ENCODE measurements around the gene KCNK5. TPM values are rescaled to one million over a fixed set of nuclear protein-coding genes. Genes with fewer than 3 reads are reported as not detected.

The KCNK5 gene
- total RNA-seq, 2 donors from 2014 or later = 26.9 to 39.6 TPM

DNA sequence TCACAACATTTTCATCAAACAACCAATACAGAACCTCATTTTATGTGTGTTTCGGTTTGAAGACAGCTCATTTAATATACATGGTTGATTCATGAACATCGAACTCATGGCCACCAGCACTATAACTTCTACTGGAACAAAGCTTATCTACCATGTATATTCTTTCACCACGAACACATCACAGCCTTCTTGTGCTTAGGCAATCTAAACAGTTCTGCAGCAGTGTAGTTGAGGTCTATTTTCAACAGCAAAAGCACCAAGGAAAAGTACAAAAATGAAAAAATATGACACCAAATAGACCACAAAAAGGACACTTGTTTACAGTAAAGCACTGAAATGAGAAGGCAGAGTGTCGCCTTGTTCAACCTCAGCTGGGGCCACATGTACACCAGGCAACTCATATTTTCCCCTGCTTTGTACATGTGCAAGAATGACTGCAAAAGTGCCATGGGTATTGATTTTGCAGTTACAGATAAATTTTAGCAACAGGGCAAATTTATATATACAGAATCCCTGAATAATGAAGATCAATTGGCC, 25.8 kb upstream of the KCNK5 start:
- Histone ChIP-seq H3K27ac (no peak overlapping the region), H3K4me1 (no peaks in the 10 kb centered on the region), H3K27me3 (no peaks in the 10 kb centered on the region), H3K4me3 (no peak overlapping the region), H3K36me3 (no peaks in the 10 kb centered on the region), H3K9ac (ENCODE audit: low read depth in 2 of 2, low read length in 2 of 2) (no peak overlapping the region), H3K9me3 (no peaks in the 10 kb centered on the region)
- intact Hi-C loops (cut with DNase I) = no loop called here
- DNase-seq = no peak
- TF ChIP-seq, protein P1, sequence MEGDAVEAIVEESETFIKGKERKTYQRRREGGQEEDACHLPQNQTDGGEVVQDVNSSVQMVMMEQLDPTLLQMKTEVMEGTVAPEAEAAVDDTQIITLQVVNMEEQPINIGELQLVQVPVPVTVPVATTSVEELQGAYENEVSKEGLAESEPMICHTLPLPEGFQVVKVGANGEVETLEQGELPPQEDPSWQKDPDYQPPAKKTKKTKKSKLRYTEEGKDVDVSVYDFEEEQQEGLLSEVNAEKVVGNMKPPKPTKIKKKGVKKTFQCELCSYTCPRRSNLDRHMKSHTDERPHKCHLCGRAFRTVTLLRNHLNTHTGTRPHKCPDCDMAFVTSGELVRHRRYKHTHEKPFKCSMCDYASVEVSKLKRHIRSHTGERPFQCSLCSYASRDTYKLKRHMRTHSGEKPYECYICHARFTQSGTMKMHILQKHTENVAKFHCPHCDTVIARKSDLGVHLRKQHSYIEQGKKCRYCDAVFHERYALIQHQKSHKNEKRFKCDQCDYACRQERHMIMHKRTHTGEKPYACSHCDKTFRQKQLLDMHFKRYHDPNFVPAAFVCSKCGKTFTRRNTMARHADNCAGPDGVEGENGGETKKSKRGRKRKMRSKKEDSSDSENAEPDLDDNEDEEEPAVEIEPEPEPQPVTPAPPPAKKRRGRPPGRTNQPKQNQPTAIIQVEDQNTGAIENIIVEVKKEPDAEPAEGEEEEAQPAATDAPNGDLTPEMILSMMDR (IDR thresholded peaks at IDR 0.05) = no peak

DNA sequence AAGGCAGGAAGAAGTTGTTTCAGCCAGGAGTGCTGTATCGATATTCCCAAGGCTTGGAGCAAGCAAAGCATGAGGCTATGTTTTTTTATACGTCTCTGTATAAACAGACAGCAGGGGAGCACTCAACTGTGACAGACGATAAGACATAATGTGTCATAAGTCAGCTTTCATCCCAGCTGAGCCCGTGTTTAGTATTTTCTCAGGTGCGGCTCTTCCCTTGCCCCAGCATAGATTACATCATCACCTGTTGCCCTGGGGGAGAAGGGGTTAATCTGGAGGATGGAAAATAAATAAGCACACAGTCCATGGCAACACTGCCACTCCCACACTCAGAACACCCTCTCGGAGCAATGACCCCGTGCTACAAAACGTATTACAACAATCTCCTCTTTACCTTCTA, 22.1 kb upstream of the KCNK5 start:
- Histone ChIP-seq H3K4me1 (no peaks in the 10 kb centered on the region), H3K9ac (ENCODE audit: low read depth in 2 of 2, low read length in 2 of 2) (no peak overlapping the region), H3K27ac (no peak overlapping the region), H3K27me3 (no peaks in the 10 kb centered on the region), H3K4me3 (no peak overlapping the region), H3K36me3 (no peaks in the 10 kb centered on the region), H3K9me3 (no peaks in the 10 kb centered on the region)
- DNase-seq = no peak
- TF ChIP-seq, protein P1 (IDR thresholded peaks at IDR 0.05) = no peak
- intact Hi-C loops (cut with DNase I) = no loop called here

DNA sequence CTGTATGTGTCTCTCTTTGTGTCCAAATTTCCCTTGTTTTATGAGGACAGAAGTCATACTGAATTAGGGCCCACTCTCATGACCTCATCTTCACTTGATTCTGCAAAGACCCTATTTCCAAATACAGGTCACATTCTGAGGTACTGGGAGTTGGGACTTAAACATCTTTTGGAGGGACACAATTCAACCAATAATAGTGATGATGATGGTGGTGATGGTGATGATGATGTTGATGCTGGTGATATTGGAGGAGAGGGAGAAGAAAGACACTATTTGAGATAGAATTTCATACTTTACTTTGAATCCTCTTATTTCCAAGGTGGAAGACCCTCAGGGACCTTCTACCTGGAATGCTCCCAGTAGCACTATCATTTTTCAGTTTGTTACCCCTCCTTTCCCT, 21.2 kb upstream of the KCNK5 start:
- Histone ChIP-seq H3K4me3 (no peak overlapping the region), H3K9ac (ENCODE audit: low read depth in 2 of 2, low read length in 2 of 2) (no peak overlapping the region), H3K36me3 (no peaks in the 10 kb centered on the region), H3K4me1 (no peaks in the 10 kb centered on the region), H3K9me3 (no peaks in the 10 kb centered on the region), H3K27ac (no peak overlapping the region), H3K27me3 (no peaks in the 10 kb centered on the region)
- no peak for DNase-seq
- TF ChIP-seq, protein P1 (IDR thresholded peaks at IDR 0.05) = no peak
- intact Hi-C loops (cut with DNase I) = no loop called here

DNA sequence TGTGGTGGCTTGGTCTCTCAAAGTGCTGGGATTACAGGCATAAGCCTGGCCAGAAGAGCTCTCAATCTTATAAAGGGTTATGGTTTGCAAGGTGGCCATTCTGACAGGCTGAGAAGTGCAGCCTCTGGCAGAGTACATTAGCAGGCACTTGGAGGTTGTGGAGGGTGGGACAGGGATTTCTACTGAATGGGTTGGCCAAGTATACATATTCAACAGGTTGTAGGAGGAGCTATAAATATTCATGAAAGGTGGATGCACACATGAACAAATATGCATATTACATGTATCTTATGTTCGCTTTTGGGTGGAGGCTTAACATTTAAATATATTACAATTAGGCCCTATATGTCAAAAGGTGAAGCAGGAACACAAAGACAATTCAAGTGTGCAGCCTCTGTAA, 20.0 kb upstream of the KCNK5 start:
- no peak overlapping the region for H3K27ac ChIP-seq
- H3K36me3 ChIP-seq = no peaks in the 10 kb centered on the region
- intact Hi-C loops (cut with DNase I) = no loop called here
- H3K9ac ChIP-seq (ENCODE audit: low read depth in 2 of 2, low read length in 2 of 2) = no peak overlapping the region
- H3K9me3 ChIP-seq = no peaks in the 10 kb centered on the region
- TF ChIP-seq, protein P1 (IDR thresholded peaks at IDR 0.05) = no peak
- no peaks in the 10 kb centered on the region for H3K27me3 ChIP-seq
- no peaks in the 10 kb centered on the region for H3K4me1 ChIP-seq
- DNase-seq = no peak
- no peak overlapping the region for H3K4me3 ChIP-seq

DNA sequence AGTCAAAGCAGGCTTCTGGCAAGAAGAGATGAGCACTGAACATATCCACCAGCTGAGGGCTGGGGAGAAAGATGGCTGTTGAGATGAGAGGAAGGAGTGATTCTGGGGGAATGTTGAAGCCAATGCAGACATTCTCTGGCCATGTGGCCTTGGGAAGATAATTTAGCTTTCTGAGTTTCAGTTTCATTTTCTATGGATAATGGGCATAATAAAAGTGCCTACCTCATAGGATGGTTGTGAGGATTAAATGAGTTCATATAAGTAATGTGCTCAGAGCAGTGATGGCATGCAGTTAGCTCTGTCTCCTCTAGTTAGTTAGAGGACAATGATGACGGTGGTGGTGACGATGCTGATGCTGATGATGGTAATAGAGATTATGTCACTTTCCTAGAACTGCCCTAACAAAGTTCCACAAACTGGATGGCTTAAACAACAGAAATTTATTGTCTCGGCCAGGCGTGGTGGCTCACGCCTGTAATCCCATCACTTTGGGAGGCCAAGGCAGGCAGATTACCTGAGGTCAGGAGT, 18.5 kb upstream of the KCNK5 start:
- TF ChIP-seq, protein P1 (IDR thresholded peaks at IDR 0.05) = no peak

More for the DNA sequence above, 18.5 kb upstream of the KCNK5 start:
- Histone ChIP-seq H3K9me3 (no peaks in the 10 kb centered on the region), H3K36me3 (no peaks in the 10 kb centered on the region), H3K9ac (ENCODE audit: low read depth in 2 of 2, low read length in 2 of 2) (no peak overlapping the region), H3K4me1 (no peaks in the 10 kb centered on the region), H3K4me3 (no peak overlapping the region), H3K27ac (no peak overlapping the region), H3K27me3 (no peaks in the 10 kb centered on the region)
- intact Hi-C loops (cut with DNase I) = no loop called here
- DNase-seq = no peak
